ENCODE measurements around the gene MUC21.
"Not testable (repeated sequence)": the region's sequence is repeated elsewhere in the genome, so short reads cannot be mapped to it uniquely, and the experiment has no call there.

Gene MUC21

GRCh38 chr6:31008165-31008564 is 24.6 kb downstream of the MUC21 start:
- DNase-seq (ENCODE audit: low read depth in 2 of 2), result no peak

- no peak for DNase-seq (ENCODE audit: low read depth in 2 of 2)
Observed at GRCh38 chr6:31009731-31010130, 26.2 kb downstream of the MUC21 start.

- no peak for DNase-seq (ENCODE audit: low read depth in 2 of 2)
Observed at GRCh38 chr6:31010393-31011060, 27.0 kb downstream of the MUC21 start, which contains the start of gene MUC22. TSS of gene MUC22 (plus strand) at chr6:31010474. CDS start at chr6:31010707, 233 bp downstream.

GRCh38 chr6:31011153-31011552 is 27.6 kb downstream of the MUC21 start:
- DNase-seq (ENCODE audit: low read depth in 2 of 2), result no peak

- no peak for DNase-seq (ENCODE audit: low read depth in 2 of 2)
Observed at GRCh38 chr6:31016659-31017299, 33.3 kb downstream of the MUC21 start.

- DNase-seq (ENCODE audit: low read depth in 2 of 2), result not testable (repeated sequence)
Observed at GRCh38 chr6:31017436-31017835, 33.9 kb downstream of the MUC21 start.

GRCh38 chr6:31020057-31020456 is 36.5 kb downstream of the MUC21 start:
- no peak for DNase-seq (ENCODE audit: low read depth in 2 of 2)

GRCh38 chr6:31020631-31021255 is 37.2 kb downstream of the MUC21 start:
- not testable (repeated sequence) for DNase-seq (ENCODE audit: low read depth in 2 of 2)

GRCh38 chr6:31021705-31022531 is 38.4 kb downstream of the MUC21 start:
- DNase-seq (ENCODE audit: low read depth in 2 of 2), result not testable (repeated sequence)

GRCh38 chr6:31025595-31025994 is 42.1 kb downstream of the MUC21 start:
- DNase-seq (ENCODE audit: low read depth in 2 of 2), result no peak

GRCh38 chr6:31031095-31031494 is 47.6 kb downstream of the MUC21 start:
- peak in 1 of 2 donors; percentile 40 for DNase-seq (ENCODE audit: low read depth in 2 of 2)

- no peak for DNase-seq (ENCODE audit: low read depth in 2 of 2)
Observed at GRCh38 chr6:31033075-31033474, 49.6 kb downstream of the MUC21 start.

GRCh38 chr6:31035862-31036497 is 52.5 kb downstream of the MUC21 start:
- DNase-seq (ENCODE audit: low read depth in 2 of 2), result no peak

GRCh38 chr6:31037169-31037568 is 53.7 kb downstream of the MUC21 start:
- no peak for DNase-seq (ENCODE audit: low read depth in 2 of 2)

- DNase-seq (ENCODE audit: low read depth in 2 of 2), result no peak
Observed at GRCh38 chr6:31037682-31038081, 54.2 kb downstream of the MUC21 start.

GRCh38 chr6:31038559-31038958 is 55.0 kb downstream of the MUC21 start:
- no peak for DNase-seq (ENCODE audit: low read depth in 2 of 2)
